ENCODE results near the gene EIF3B.
"Not testable (repeated sequence)": the region's sequence is repeated elsewhere in the genome, so short reads cannot be mapped to it uniquely, and the experiment has no call there.

EIF3B gene

GRCh38 chr7:2377492-2377891 lies 22.9 kb downstream of the EIF3B start:
- not testable (repeated sequence) for DNase-seq (ENCODE audit: low read depth)

DNA sequence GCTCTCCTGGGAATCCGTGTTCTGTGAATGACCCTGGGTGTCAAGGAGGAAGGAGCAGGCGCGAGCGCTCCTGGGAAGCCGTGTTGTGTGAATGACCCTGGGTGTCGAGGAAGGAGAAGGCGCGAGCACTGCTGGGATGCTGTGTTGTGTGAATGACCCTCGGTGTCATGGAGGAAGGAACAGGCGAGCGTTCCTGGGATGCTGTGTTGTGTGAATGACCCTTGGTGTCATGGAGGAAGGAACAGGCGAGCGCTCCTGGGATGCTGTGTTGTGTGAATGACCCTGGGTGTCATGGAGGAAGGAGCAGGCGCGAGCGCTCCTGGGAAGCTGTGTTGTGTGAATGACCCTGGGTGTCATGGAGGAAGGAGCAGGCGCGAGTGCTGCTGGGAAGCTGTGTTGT lies 23.5 kb downstream of the EIF3B start:
- not testable (repeated sequence) for DNase-seq (ENCODE audit: low read depth)

DNA sequence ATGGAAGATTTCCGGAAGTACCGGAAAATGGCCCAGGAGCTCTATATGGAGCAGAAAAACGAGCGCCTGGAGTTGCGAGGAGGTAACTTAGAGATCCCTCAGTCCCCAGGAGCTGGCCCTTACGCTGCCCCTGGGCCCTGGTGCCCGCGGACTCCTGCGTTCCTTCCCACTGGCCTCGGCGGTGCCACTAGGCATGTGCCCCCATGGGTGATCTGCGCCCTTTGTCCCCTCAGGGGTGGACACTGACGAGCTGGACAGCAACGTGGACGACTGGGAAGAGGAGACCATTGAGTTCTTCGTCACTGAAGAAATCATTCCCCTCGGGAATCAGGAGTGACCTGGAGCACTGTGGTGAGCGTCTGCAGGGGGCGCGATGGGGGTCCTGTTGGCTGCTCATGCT lies 24.5 kb downstream of the EIF3B start:
- no peak for DNase-seq (ENCODE audit: low read depth)

- no peak for DNase-seq (ENCODE audit: low read depth)
Observed at GRCh38 chr7:2379821-2380450, 25.3 kb downstream of the EIF3B start.

GRCh38 chr7:2380461-2380860 lies 25.8 kb downstream of the EIF3B start:
- no peak for DNase-seq (ENCODE audit: low read depth)

GRCh38 chr7:2381227-2381626 lies 26.6 kb downstream of the EIF3B start:
- DNase-seq (ENCODE audit: low read depth) = no peak

DNA sequence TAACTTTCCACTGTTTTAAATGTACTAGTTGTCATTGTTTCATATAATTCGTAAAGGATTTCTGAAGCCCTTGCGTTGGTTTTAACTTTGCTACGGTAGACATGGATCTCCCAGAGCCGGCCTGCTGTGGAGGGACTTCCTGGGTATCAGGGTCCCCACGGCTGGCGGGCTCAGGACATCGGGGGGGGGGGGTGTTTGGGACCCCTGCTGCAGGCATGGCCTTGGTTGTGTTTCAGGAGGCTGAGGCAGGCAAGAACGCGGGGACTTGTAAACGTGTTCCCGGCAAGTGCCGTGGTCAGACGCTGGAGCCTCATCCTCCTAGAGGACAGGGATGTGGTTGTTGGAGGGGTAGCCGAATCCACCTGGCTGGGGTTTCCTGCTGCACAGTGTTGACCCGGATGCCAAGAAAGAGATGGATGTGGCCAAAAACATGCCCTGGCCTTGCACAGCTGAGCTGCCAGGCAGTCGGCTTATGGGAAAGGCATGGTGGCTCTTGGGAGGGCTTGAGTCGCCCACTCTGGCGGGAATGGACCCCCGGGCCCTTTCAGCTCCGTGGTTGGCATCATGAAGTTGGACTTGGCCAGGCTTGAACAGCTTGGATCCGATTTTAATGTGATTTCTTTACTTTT lies 27.4 kb downstream of the EIF3B start:
- DNase-seq (ENCODE audit: low read depth) = no peak

- DNase-seq (ENCODE audit: low read depth) = no peak
Observed at GRCh38 chr7:2383543-2384274, 29.1 kb downstream of the EIF3B start.

DNA sequence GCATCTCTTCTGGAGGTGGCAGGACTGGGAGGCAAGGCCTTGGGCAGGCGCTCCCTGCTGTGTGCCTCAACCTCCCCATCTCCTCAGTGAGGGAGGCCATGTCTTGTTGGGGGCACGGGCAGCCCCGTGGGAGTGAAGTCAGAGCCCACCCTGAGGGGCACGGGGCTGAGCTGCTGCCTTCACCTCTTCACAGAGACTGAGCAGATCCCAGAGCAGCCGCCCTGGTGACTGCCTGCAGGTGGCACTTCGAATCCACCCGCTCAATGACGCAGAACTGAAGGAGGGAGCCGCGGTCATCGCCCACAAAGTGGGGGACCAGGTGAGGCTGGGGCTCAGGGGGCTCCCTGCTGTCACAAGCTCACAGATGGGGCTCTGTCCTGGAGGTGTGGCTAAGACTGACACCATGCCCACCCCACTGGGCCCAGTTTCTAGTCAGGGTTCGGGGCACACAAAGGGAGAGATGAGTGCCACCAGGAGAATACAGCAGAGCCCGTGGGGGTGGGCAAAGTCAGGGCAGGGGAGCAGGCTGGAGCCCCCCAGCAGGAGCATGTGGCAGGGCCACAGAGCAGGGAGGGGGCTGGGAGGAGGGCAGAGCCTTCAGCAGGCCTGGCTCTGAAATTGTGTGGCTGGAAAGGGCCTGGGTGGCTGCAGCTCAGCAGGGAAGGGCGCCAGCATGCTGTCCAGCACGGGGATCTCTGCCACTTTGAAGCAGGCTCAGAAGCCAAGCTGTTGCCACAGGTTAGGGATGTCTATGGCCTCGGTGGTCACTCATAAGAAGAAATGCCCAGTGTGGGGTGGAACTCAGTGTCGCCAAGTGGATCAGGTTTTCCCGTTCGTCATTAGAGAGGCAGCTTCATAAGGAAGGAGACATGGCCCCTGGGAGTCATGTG lies 30.0 kb downstream of the EIF3B start:
- DNase-seq (ENCODE audit: low read depth) = no peak

DNA sequence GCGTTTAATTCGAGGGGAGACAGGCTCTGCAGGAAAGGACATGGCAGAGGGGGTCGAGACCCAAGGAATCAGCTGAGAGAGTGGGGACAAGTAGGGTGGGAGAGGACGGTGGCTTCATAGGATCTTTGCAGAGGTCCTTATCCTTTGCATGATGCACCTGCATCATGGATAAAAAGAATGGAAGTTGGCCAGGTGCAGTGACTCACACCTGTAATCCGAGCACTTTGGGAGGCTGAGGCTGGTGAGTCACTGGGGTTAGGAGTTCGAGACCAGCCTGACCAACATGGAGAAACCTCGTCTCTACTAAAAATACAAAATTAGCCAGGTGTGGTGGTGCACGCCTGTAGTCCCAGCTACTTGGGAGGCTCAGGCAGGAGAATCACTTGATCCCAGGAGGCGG lies 31.5 kb downstream of the EIF3B start:
- not testable (repeated sequence) for DNase-seq (ENCODE audit: low read depth)

GRCh38 chr7:2386964-2387669 lies 32.5 kb downstream of the EIF3B start:
- no peak for DNase-seq (ENCODE audit: low read depth)

- DNase-seq (ENCODE audit: low read depth) = no peak
Observed at GRCh38 chr7:2387897-2388636, 33.4 kb downstream of the EIF3B start.

- no peak for DNase-seq (ENCODE audit: low read depth)
Observed at GRCh38 chr7:2388637-2388954, 34.0 kb downstream of the EIF3B start.

DNA sequence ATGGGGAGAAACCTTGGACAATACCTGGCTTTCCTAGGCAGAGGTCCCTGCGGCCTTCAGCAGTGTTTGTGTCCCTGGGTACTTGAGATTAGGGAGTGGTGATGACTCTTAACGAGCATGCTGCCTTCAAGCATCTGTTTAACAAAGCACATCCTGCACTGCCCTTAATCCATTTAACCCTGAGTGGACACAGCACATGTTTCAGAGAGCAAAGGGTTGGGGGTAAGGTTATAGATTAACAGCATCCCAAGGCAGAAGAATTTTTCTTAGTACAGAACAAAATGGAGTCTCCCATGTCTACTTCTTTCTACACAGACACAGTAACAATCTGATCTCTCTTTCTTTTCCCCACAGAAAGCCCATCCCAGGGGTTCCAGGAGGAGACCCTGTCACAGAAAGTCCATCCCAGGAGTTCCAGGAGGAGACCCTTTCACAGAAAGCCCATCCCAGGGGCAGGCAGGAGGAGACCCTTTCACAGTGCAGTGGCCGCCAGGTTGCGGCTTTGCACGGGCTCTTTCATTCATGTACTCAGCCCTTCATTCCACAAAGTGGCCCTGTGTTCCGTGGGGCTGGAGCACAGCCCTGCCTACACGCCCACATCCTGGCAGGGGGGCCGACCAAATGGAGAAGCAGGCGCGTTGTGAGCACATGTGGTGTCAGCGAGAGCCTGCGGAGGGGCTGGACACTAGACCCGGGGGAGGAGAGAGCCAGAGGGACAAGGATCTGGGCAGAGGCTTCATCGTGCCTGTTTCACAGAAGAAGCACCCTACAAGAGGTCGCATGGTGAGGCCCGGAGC lies 35.6 kb downstream of the EIF3B start:
- not testable (repeated sequence) for DNase-seq (ENCODE audit: low read depth)

- DNase-seq (ENCODE audit: low read depth) = no peak
Observed at GRCh38 chr7:2393706-2394105, 39.1 kb downstream of the EIF3B start.

DNA sequence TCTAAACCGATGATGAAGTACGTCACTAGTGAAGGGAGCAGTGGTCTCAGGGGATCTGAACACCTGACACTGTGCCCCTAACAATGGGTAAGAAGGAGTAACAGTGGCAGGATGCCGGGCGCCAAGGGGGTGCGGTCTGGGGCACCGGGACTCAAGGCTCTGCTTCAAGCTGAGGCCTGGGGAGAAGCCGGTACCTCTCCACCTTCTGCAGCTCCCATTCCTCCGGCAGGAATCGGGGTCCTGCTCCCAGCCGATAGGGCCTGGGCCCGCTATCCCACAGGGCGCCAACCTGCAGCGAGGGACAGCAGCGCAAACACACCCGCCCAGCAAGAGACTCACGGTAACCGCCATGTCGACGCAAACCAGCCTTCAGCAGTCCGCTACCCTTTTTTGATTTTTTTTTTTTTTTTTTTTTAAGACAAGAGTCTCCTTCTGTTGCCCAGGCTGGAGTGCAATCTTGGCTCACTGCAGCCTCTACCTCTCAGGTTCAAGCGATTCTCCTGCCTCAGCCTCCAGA lies 40.0 kb downstream of the EIF3B start:
- no peak for DNase-seq (ENCODE audit: low read depth)

GRCh38 chr7:2398506-2398905 lies 43.9 kb downstream of the EIF3B start:
- no peak for DNase-seq (ENCODE audit: low read depth)

GRCh38 chr7:2399848-2400587 lies 45.4 kb downstream of the EIF3B start:
- no peak for DNase-seq (ENCODE audit: low read depth)

DNA sequence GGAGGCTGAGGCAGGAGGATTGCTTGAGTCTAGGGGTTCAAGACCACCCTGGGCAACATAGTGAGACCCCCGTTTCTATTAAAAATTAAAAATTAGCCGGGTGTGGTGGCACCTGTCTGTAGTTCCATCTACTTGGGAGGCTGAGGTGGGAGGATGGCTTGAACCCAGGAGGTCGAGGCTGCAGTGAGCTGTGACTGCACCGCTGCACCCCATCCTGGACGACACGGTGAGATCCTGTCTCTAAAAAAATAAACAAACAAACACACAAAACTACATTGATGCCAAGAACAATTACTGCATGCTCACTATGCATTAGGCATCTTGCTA lies 48.0 kb downstream of the EIF3B start:
- DNase-seq (ENCODE audit: low read depth) = no peak
